Sigmoid colon (tissue), 7 donors: ENCODE data around the gene TBCEL. TPM values are rescaled to one million over a fixed set of nuclear protein-coding genes. Genes with fewer than 3 reads are reported as not detected.
A peak's percentile ranks its signal among the peaks of the same experiment; 100 is the strongest.

ENCODE experiments used
- DNase-seq: peaks from one replicate; pipeline ENCODE4 v3.0.0-alpha.2; 2019
- H3K27ac ChIP-seq, 4 donors: fragments of 200-600 bp; sonication (generic); one replicate each; pipeline ENCODE4 v1.5.1; 2016 to 2019; ENCODE audit warnings: mild to moderate bottlenecking in 1 of 4
- H3K27me3 ChIP-seq, 3 donors: fragments of 200-600 bp; sonication (generic); one replicate each; pipeline ENCODE4 v1.5.1; 2019; ENCODE audit warnings: mild to moderate bottlenecking in 1 of 3
- H3K36me3 ChIP-seq, 4 donors: fragments of 200-600 bp; sonication (generic); one replicate each; pipeline ENCODE4 v1.5.1; 2016 to 2019
- H3K4me1 ChIP-seq, 4 donors: fragments of 200-600 bp; sonication (generic); one replicate each; pipeline ENCODE4 v1.5.1; 2017 to 2019
- H3K4me3 ChIP-seq, 4 donors: fragments of 200-600 bp; sonication (generic); one replicate each; pipeline ENCODE4 v1.5.1; 2017 to 2019; ENCODE audit warnings: mild to moderate bottlenecking in 2 of 4, moderate library complexity in 1 of 4
- H3K9me3 ChIP-seq, 4 donors: fragments of 200-600 bp in 3 of 4; sonication (generic) in 3 of 4; one replicate each; pipeline versions ENCODE4 v1.5.1 to v1.6.1; 2013 to 2019
- CTCF ChIP-seq, 4 experiments: fragments of 450-650 bp in 3 of 4; fragments of 200-600 bp in 1 of 4; IDR thresholded peaks; one replicate each; pipeline ENCODE4 v1.5.1; 2016 to 2019; ENCODE audit warnings: antibody characterized with exemption in 4 of 4, mild to moderate bottlenecking in 3 of 4, moderate library complexity in 2 of 4
- EP300 ChIP-seq, 4 donors: sonication (generic); formaldehyde crosslinking; IDR thresholded peaks; one replicate each; pipeline ENCODE4 v1.6.1; 2017; ENCODE audit warnings: antibody characterized with exemption in 4 of 4
- POLR2A ChIP-seq, 2 donors: fragments of 450-650 bp; IDR thresholded peaks; one replicate each; pipeline ENCODE4 v1.6.1; 2016; ENCODE audit warnings: antibody characterized with exemption in 2 of 2, mild to moderate bottlenecking in 2 of 2, moderate library complexity in 2 of 2
- POLR2AphosphoS5 ChIP-seq, 4 donors: sonication (generic); formaldehyde crosslinking; IDR thresholded peaks; one replicate each; pipeline ENCODE4 v1.6.1; 2017; ENCODE audit warnings: antibody characterized with exemption in 4 of 4
- WGBS, 2 donors: extraction: QIAGEN DNeasy Blood & Tissue Kit; methylation state at CpG; one replicate each; pipeline ENCODE4 v1.1.7; 2013; 5-methylcytosine and 5-hydroxymethylcytosine counted together
- intact Hi-C: fragments of 100-400 bp; cut with DNase I; formaldehyde crosslinking; loops from one replicate; pipeline ENCODE4 v1.15.1; 2023
- polyA plus RNA-seq, 3 donors: library from polyadenylated mRNA; stranded (reverse); fragments of 200-250 nt; gene quantifications; one replicate each; pipeline ENCODE4 v1.2.3, GENCODE V29; 2013
- total RNA-seq, 4 donors: library from RNA; depleted of rRNA; stranded (reverse); fragments of >200 nt; gene quantifications; one replicate each; pipeline ENCODE4 v1.1.0, GENCODE V29; 2016
- donor health status: healthy with polysubstance abuse.
- donor health status: Bipolar disorder and iron deficiency.
- donor health status: healthy.

TBCEL gene
- total and polyA plus RNA-seq, 7 donors: 4.2 to 53.3 (median 22.4) TPM

- no peak for DNase-seq
- H3K27ac ChIP-seq: no peak overlapping the region
- TF ChIP-seq CTCF (IDR thresholded peaks at IDR 0.05): no peak
- TF ChIP-seq POLR2A (IDR thresholded peaks at IDR 0.05): no peak
- no peak for TF ChIP-seq POLR2AphosphoS5 (IDR thresholded peaks at IDR 0.05)
- TF ChIP-seq EP300 (IDR thresholded peaks at IDR 0.05): no peak
- H3K9me3 ChIP-seq: no peaks in the 10 kb centered on the region
- intact Hi-C loops: no loop called here
- WGBS, 2 donors: 76 to 79% methylated on average over 4 of the region's 4 CpGs
- no peaks in the 10 kb centered on the region for H3K36me3 ChIP-seq
- H3K4me3 ChIP-seq: no peak overlapping the region
- H3K27me3 ChIP-seq: no peaks in the 10 kb centered on the region
- H3K4me1 ChIP-seq: peaks cover 0 to 8% (median 4%) of the 10 kb centered on the region in 4 donors
Measured at GRCh38 chr11:121099885-121100284, 76.0 kb downstream of the TBCEL start.

GRCh38 chr11:121100943-121101342 is 77.0 kb downstream of the TBCEL start, which contains the start of gene TECTA:
TSS of gene TECTA (plus strand) at chr11:121101243. CDS start at chr11:121102666, 1,423 bp downstream.
- H3K27me3 ChIP-seq: no peaks in the 10 kb centered on the region
- no peak for DNase-seq
- H3K4me3 ChIP-seq: no peak within 1 kb of the TSS
- no peaks in the 10 kb centered on the region for H3K9me3 ChIP-seq
- H3K27ac ChIP-seq: no peak within 1 kb of the TSS
- TF ChIP-seq POLR2AphosphoS5 (IDR thresholded peaks at IDR 0.05) (no peak), EP300 (IDR thresholded peaks at IDR 0.05) (no peak), CTCF (IDR thresholded peaks at IDR 0.05) (no peak), POLR2A (IDR thresholded peaks at IDR 0.05) (no peak)
- H3K4me1 ChIP-seq: peaks cover 0 to 19% (median 12%) of the 10 kb centered on the region in 4 donors
- no peaks in the 10 kb centered on the region for H3K36me3 ChIP-seq
- 93 to 94% methylated on average over 2 of the region's 2 CpGs for WGBS, 2 donors
- intact Hi-C loops: no loop called here

- H3K27ac ChIP-seq: peak overlapping the region in 3 of 4 donors; percentile 31 to 51 (median 35)
- no peaks in the 10 kb centered on the region for H3K27me3 ChIP-seq
- no peak for TF ChIP-seq POLR2A (IDR thresholded peaks at IDR 0.05)
- no peak for TF ChIP-seq POLR2AphosphoS5 (IDR thresholded peaks at IDR 0.05)
- TF ChIP-seq CTCF (IDR thresholded peaks at IDR 0.05): no peak
- no peak for TF ChIP-seq EP300 (IDR thresholded peaks at IDR 0.05)
- peaks cover 0 to 22% (median 12%) of the 10 kb centered on the region in 4 donors for H3K4me1 ChIP-seq
- no peak overlapping the region for H3K4me3 ChIP-seq
- H3K36me3 ChIP-seq: no peaks in the 10 kb centered on the region
- DNase-seq: peak; percentile 84
- no peaks in the 10 kb centered on the region for H3K9me3 ChIP-seq
- 82 to 89% methylated on average over 9 of the region's 9 CpGs for WGBS, 2 donors
- intact Hi-C loops: no loop called here
Measured at GRCh38 chr11:121104312-121104762, 80.4 kb downstream of the TBCEL start.

- TF ChIP-seq CTCF (IDR thresholded peaks at IDR 0.05) (no peak), POLR2AphosphoS5 (IDR thresholded peaks at IDR 0.05) (peak; percentile 25 to 46 (median 34))
- Histone ChIP-seq H3K36me3 (no peaks in the 10 kb centered on the region), H3K4me1 (peaks cover 0 to 22% (median 12%) of the 10 kb centered on the region in 4 donors), H3K27ac (peak overlapping the region in 3 of 4 donors; percentile 31 to 51 (median 35)), H3K4me3 (no peak overlapping the region), H3K9me3 (no peaks in the 10 kb centered on the region), H3K27me3 (no peaks in the 10 kb centered on the region)
- WGBS, 2 donors: 62 to 68% methylated on average over 4 of the region's 4 CpGs
- intact Hi-C loops: no loop called here
- DNase-seq: peak; percentile 85
Measured at GRCh38 chr11:121105063-121105480, 81.2 kb downstream of the TBCEL start.
